Progenitor cell of endocrine pancreas (in vitro differentiated cells): Measurements from ENCODE around the gene EXTL1. TPM values are rescaled to one million over a fixed set of nuclear protein-coding genes. Genes with fewer than 3 reads are reported as not detected.

Experiments used
- DNase-seq: peaks from one replicate; pipeline ENCODE4 v3.0.0; 2021; ENCODE audit warnings: low spot score; ENCODE audit not compliant: unreplicated experiment
- H3K27ac Mint-ChIP-seq: 2 replicates; pipeline ENCODE4 v1.8.0; 2021; ENCODE audit warnings: mild to moderate bottlenecking, moderate library complexity, mixed read lengths
- H3K27me3 Mint-ChIP-seq: 2 replicates; pipeline ENCODE4 v1.8.0; 2021; ENCODE audit warnings: mixed read lengths
- H3K36me3 Mint-ChIP-seq: 2 replicates; pipeline ENCODE4 v1.8.0; 2022; ENCODE audit warnings: mixed read lengths; ENCODE audit not compliant: insufficient read depth
- H3K4me1 Mint-ChIP-seq: 2 replicates; pipeline ENCODE4 v1.8.0; 2021; ENCODE audit warnings: low read depth, mixed read lengths
- H3K4me3 Mint-ChIP-seq: 2 replicates; pipeline ENCODE4 v1.8.0; 2021; ENCODE audit warnings: low read depth, mild to moderate bottlenecking, moderate library complexity, mixed read lengths
- H3K9me3 Mint-ChIP-seq: 2 replicates; pipeline ENCODE4 v1.8.0; 2021; ENCODE audit warnings: low read depth, mixed read lengths
- CTCF ChIP-seq: fragments of 200-600 bp; sonication (generic); IDR thresholded peaks from one replicate; pipeline ENCODE4 v1.5.0; 2021; ENCODE audit warnings: antibody characterized with exemption, mild to moderate bottlenecking; ENCODE audit not compliant: unreplicated experiment
- total RNA-seq: library from RNA; stranded (reverse); gene quantifications from 2 replicates; pipeline ENCODE4 v1.2.1, GENCODE V29; 2021

The EXTL1 gene
- total RNA-seq, 1 donor from 2014 or later, result 3.6 TPM

GRCh38 chr1:26069941-26070295 lies 48.3 kb downstream of the EXTL1 start:
- peaks cover 11% of the 10 kb centered on the region for H3K27me3 Mint-ChIP-seq
- no peak for TF ChIP-seq CTCF
- peaks cover 17% of the 10 kb centered on the region for H3K4me1 Mint-ChIP-seq
- no peaks in the 10 kb centered on the region for H3K36me3 Mint-ChIP-seq
- H3K9me3 Mint-ChIP-seq, result no peaks in the 10 kb centered on the region
- H3K4me3 Mint-ChIP-seq, result no peak overlapping the region
- no peak for DNase-seq
- H3K27ac Mint-ChIP-seq, result no peak overlapping the region

GRCh38 chr1:26070296-26070962 lies 48.9 kb downstream of the EXTL1 start:
- no peak for DNase-seq
- H3K27me3 Mint-ChIP-seq, result peaks cover 11% of the 10 kb centered on the region
- TF ChIP-seq CTCF, result no peak
- no peak overlapping the region for H3K4me3 Mint-ChIP-seq
- peaks cover 17% of the 10 kb centered on the region for H3K4me1 Mint-ChIP-seq
- H3K9me3 Mint-ChIP-seq, result no peaks in the 10 kb centered on the region
- H3K36me3 Mint-ChIP-seq, result no peaks in the 10 kb centered on the region
- H3K27ac Mint-ChIP-seq, result no peak overlapping the region

GRCh38 chr1:26070963-26071342 lies 49.4 kb downstream of the EXTL1 start:
- no peak overlapping the region for H3K4me3 Mint-ChIP-seq
- no peaks in the 10 kb centered on the region for H3K36me3 Mint-ChIP-seq
- TF ChIP-seq CTCF, result no peak

GRCh38 chr1:26072305-26072704 lies 50.7 kb downstream of the EXTL1 start:
- Mint-ChIP-seq H3K27me3 (peaks cover 11% of the 10 kb centered on the region), H3K4me3 (no peak overlapping the region), H3K36me3 (no peaks in the 10 kb centered on the region), H3K27ac (no peak overlapping the region), H3K9me3 (no peaks in the 10 kb centered on the region), H3K4me1 (peaks cover 3% of the 10 kb centered on the region)
- DNase-seq, result no peak
- no peak for TF ChIP-seq CTCF

More at GRCh38 chr1:26070963-26071342, 49.4 kb downstream of the EXTL1 start:
- Mint-ChIP-seq H3K27me3 (peaks cover 11% of the 10 kb centered on the region), H3K9me3 (no peaks in the 10 kb centered on the region), H3K27ac (no peak overlapping the region), H3K4me1 (peaks cover 15% of the 10 kb centered on the region)
- no peak for DNase-seq

- peaks cover 9% of the 10 kb centered on the region for H3K27me3 Mint-ChIP-seq
- DNase-seq, result no peak
- no peak overlapping the region for H3K4me3 Mint-ChIP-seq
- no peaks in the 10 kb centered on the region for H3K9me3 Mint-ChIP-seq
- H3K27ac Mint-ChIP-seq, result no peak overlapping the region
- peaks cover 19% of the 10 kb centered on the region for H3K4me1 Mint-ChIP-seq
- H3K36me3 Mint-ChIP-seq, result no peaks in the 10 kb centered on the region
- no peak for TF ChIP-seq CTCF
Measured at GRCh38 chr1:26075421-26076144, 54.0 kb downstream of the EXTL1 start.
